NCI-H187 (cell line): ENCODE measurements around the gene GALP.
"Not testable (repeated sequence)": the region's sequence is repeated elsewhere in the genome, so short reads cannot be mapped to it uniquely, and the experiment has no call there.

Experiments used
- DNase-seq, 2 experiments: peaks; one replicate each; lab custom pipeline; 2025; lab: John Stamatoyannopoulos, UW

Gene GALP

GRCh38 chr19:56191115-56191514 is 15.3 kb downstream of the GALP start:
- DNase-seq, result no peak

GRCh38 chr19:56191711-56192110 is 15.9 kb downstream of the GALP start:
- no peak for DNase-seq

GRCh38 chr19:56193981-56194640 is 18.3 kb downstream of the GALP start:
- DNase-seq, result no peak

- not testable (repeated sequence) for DNase-seq
Measured at GRCh38 chr19:56197646-56198045, 21.8 kb downstream of the GALP start, which contains the start of gene ZSCAN5B. Gene ZSCAN5B (minus strand): TSS chr19:56197783. CDS start chr19:56193052, 4,731 bp downstream.

- DNase-seq, result no peak
Measured at GRCh38 chr19:56199687-56200086, 23.9 kb downstream of the GALP start.

GRCh38 chr19:56201973-56202372 is 26.2 kb downstream of the GALP start, which contains the start of gene ZSCAN5C:
Gene ZSCAN5C (plus strand): TSS chr19:56202273. CDS start chr19:56205914, 3,641 bp downstream.
- no peak for DNase-seq

GRCh38 chr19:56207581-56207980 is 31.8 kb downstream of the GALP start:
- DNase-seq, result not testable (repeated sequence)

GRCh38 chr19:56209091-56209490 is 33.3 kb downstream of the GALP start:
- DNase-seq, result no peak

- DNase-seq, result not testable (repeated sequence)
Measured at GRCh38 chr19:56210036-56210435, 34.2 kb downstream of the GALP start.

GRCh38 chr19:56211718-56212117 is 35.9 kb downstream of the GALP start:
- DNase-seq, result no peak

- no peak for DNase-seq
Measured at GRCh38 chr19:56217039-56217949, 41.5 kb downstream of the GALP start.

- no peak for DNase-seq
Measured at GRCh38 chr19:56218961-56219360, 43.2 kb downstream of the GALP start.

GRCh38 chr19:56221442-56221841 is 45.6 kb downstream of the GALP start:
- not testable (repeated sequence) for DNase-seq

- no peak for DNase-seq
Measured at GRCh38 chr19:56221851-56222250, 46.0 kb downstream of the GALP start.

GRCh38 chr19:56222901-56223300 is 47.1 kb downstream of the GALP start:
- DNase-seq, result no peak

GRCh38 chr19:56223481-56223880 is 47.7 kb downstream of the GALP start:
- no peak for DNase-seq
